HCT116 (cell line): Measurements from ENCODE around the gene RREB1. TPM values are rescaled to one million over a fixed set of nuclear protein-coding genes. Genes with fewer than 3 reads are reported as not detected.

Experiments
- ATAC-seq: fragments of 200-7000 bp; cut with Tn5 transposase; 2 replicates; pipeline ENCODE4 v1.9.1; 2020; ENCODE audit warnings: mild to moderate bottlenecking, moderate library complexity
- BruUV-seq: library from RNA; stranded (reverse); fragments of 400-500 nt; replicated peaks from 2 replicates; lab custom pipeline; 2021; lab: Mats Ljungman, UMichigan
- CTCF ChIA-PET: fragments of 300-600 bp; sonication (Branson Sonifier 250); formaldehyde crosslinking; loops from one replicate; lab custom pipeline; 2021; ENCODE audit warnings: antibody characterized with exemption; lab: Charles Lee
- POLR2A ChIA-PET: fragments of 300-600, 350-600 bp; sonication (Branson Sonifier 250); formaldehyde crosslinking; loops from one replicate; lab custom pipeline; 2021; ENCODE audit warnings: antibody characterized with exemption; lab: Charles Lee
- RAD21 ChIA-PET, 2 experiments: fragments of 300-600 bp; sonication (Branson Sonifier 250); formaldehyde crosslinking; loops; one replicate each; lab custom pipeline; 2023; ENCODE audit warnings: low total read pairs in 2 of 2; ENCODE audit not compliant: uncharacterized antibody in 2 of 2, unreplicated experiment in 2 of 2, low non-redundant PET in 1 of 2; lab: Charles Lee
- DNase-seq: peaks from one replicate; pipeline ENCODE4 v3.0.0-alpha.2; 2010; ENCODE audit warnings: low read depth, low spot score
- H2AFZ ChIP-seq: fragments of 200-600 bp; shearing (Covaris generic), sonication (generic); 2 replicates; pipeline ENCODE4 v1.6.1; 2017; ENCODE audit warnings: low read depth, mixed run types, mixed read lengths, antibody characterized with exemption, low read length; ENCODE audit not compliant: poor library complexity, severe bottlenecking
- H3K27ac ChIP-seq: 2 replicates; pipeline ENCODE4 v1.5.1; 2012; ENCODE audit warnings: low read depth, low read length
- H3K27me3 ChIP-seq: fragments of 200-600 bp; sonication (generic); 2 replicates; pipeline ENCODE4 v1.6.1; 2016; ENCODE audit warnings: mixed run types, low read length, mixed read lengths; ENCODE audit not compliant: insufficient read depth
- H3K36me3 ChIP-seq, 2 experiments: fragments of 200-500 bp in 1 of 2; fragments of 200-600 bp in 1 of 2; sonication (Bioruptor generic) in 1 of 2; sonication (generic) in 1 of 2; 2 replicates each; pipeline versions ENCODE4 v1.5.1 to v1.6.1; 2014 to 2016; ENCODE audit warnings: low read length in 2 of 2, inconsistent platforms in 1 of 2, mixed read lengths in 1 of 2, mixed run types in 1 of 2; ENCODE audit not compliant: insufficient read depth in 2 of 2, control insufficient read depth in 1 of 2
- H3K4me1 ChIP-seq, 2 experiments: fragments of 200-600 bp in 1 of 2; sonication (generic) in 1 of 2; 2 replicates each; pipeline versions ENCODE4 v1.5.1 to v1.6.1; 2012 to 2017; ENCODE audit warnings: low read length in 2 of 2, inconsistent platforms in 1 of 2, mild to moderate bottlenecking in 1 of 2, mixed read lengths in 1 of 2, mixed run types in 1 of 2, moderate library complexity in 1 of 2; ENCODE audit not compliant: insufficient read depth in 2 of 2, control insufficient read depth in 1 of 2
- H3K4me2 ChIP-seq: fragments of 200-600 bp; sonication (generic); 2 replicates; pipeline ENCODE4 v1.6.1; 2017; ENCODE audit warnings: mixed run types, low read length, mixed read lengths
- H3K4me3 ChIP-seq, 2 experiments: fragments of 200-600 bp in 1 of 2; sonication (generic) in 1 of 2; replicated peaks in 1 of 2; 2 replicates each; pipeline ENCODE4 v1.5.1; 2011 to 2016; ENCODE audit warnings: low read length in 2 of 2, control low read depth in 1 of 2, low read depth in 1 of 2, mild to moderate bottlenecking in 1 of 2, mixed read lengths in 1 of 2, mixed run types in 1 of 2
- H3K79me2 ChIP-seq: fragments of 200-600 bp; sonication (generic); 2 replicates; pipeline ENCODE4 v1.6.1; 2017; ENCODE audit warnings: mild to moderate bottlenecking, mixed run types, low read length, moderate library complexity, mixed read lengths; ENCODE audit not compliant: insufficient read depth
- H3K9ac ChIP-seq: fragments of 200-600 bp; sonication (generic); 2 replicates; pipeline ENCODE4 v1.6.1; 2016; ENCODE audit warnings: low read length, mixed read lengths
- H3K9me2 ChIP-seq: fragments of 200-600 bp; sonication (generic), shearing (Covaris generic); 2 replicates; pipeline ENCODE4 v1.6.1; 2017; ENCODE audit warnings: mixed run types, mild to moderate bottlenecking, moderate library complexity; ENCODE audit not compliant: insufficient read depth
- H3K9me3 ChIP-seq, 2 experiments: fragments of 200-500 bp in 1 of 2; fragments of 200-600 bp in 1 of 2; sonication (Bioruptor generic) in 1 of 2; sonication (generic) in 1 of 2; 2 replicates each; pipeline ENCODE4 v1.6.1; 2014 to 2017; ENCODE audit warnings: low read length in 2 of 2, mixed read lengths in 2 of 2, inconsistent platforms in 1 of 2, low read depth in 1 of 2, mild to moderate bottlenecking in 1 of 2, mixed run types in 1 of 2, moderate library complexity in 1 of 2; ENCODE audit not compliant: control insufficient read depth in 1 of 2, insufficient read depth in 1 of 2
- H4K20me1 ChIP-seq: fragments of 200-600 bp; sonication (generic), shearing (Covaris generic); 2 replicates; pipeline ENCODE4 v1.6.1; 2017; ENCODE audit warnings: mixed run types, mild to moderate bottlenecking, moderate library complexity; ENCODE audit not compliant: insufficient read depth
- CBX3 ChIP-seq: IDR thresholded peaks from 2 replicates; pipeline ENCODE4 v1.6.1; 2012; ENCODE audit warnings: low read depth
- CEBPB ChIP-seq: IDR thresholded peaks from 2 replicates; pipeline ENCODE4 v1.6.1; 2012; ENCODE audit warnings: low read depth
- CTCF ChIP-seq, 3 experiments: fragments of 200-600 bp in 1 of 3; sonication (generic) in 1 of 3; IDR thresholded peaks in 2 of 3; conservative IDR thresholded peaks in 1 of 3; 2 replicates each; pipeline ENCODE4 v1.5.1; 2012 to 2017; ENCODE audit warnings: low read depth in 2 of 3, low read length in 2 of 3, antibody characterized with exemption in 1 of 3, borderline replicate concordance in 1 of 3, control low read depth in 1 of 3, mild to moderate bottlenecking in 1 of 3, mixed read lengths in 1 of 3, mixed run types in 1 of 3, moderate library complexity in 1 of 3; ENCODE audit not compliant: insufficient read depth in 1 of 3
- EGR1 ChIP-seq: IDR thresholded peaks from 2 replicates; pipeline ENCODE4 v1.6.1; 2012; ENCODE audit warnings: low read depth
- EZH2phosphoT487 ChIP-seq: fragments of 200-600 bp; IDR thresholded peaks from 2 replicates; pipeline ENCODE4 v1.6.1; 2018; ENCODE audit warnings: antibody characterized with exemption, borderline replicate concordance
- POLR2A ChIP-seq: IDR thresholded peaks from 2 replicates; pipeline ENCODE4 v1.7.0; 2011; ENCODE audit warnings: borderline replicate concordance; ENCODE audit not compliant: insufficient read depth, insufficient read length; ENCODE audit errors: extremely low read depth
- SIN3A ChIP-seq: IDR thresholded peaks from 2 replicates; pipeline ENCODE4 v1.6.1; 2012; ENCODE audit warnings: low read depth
- SP1 ChIP-seq: IDR thresholded peaks from 2 replicates; pipeline ENCODE4 v1.6.1; 2012; ENCODE audit warnings: low read depth
- SRF ChIP-seq: IDR thresholded peaks from 2 replicates; pipeline ENCODE4 v1.6.1; 2012; ENCODE audit warnings: low read depth
- intact Hi-C: fragments of 100-400 bp; cut with micrococcal nuclease; formaldehyde crosslinking; loops from 2 replicates; pipeline ENCODE4 v1.10.0; 2022
- total RNA-seq: library from RNA; stranded (reverse); gene quantifications from one replicate; pipeline ENCODE4 v1.2.1, GENCODE V29; 2021; ENCODE audit not compliant: unreplicated experiment
- TF ChIP-seq, protein P1 (sequence below): IDR thresholded peaks from 2 replicates; pipeline ENCODE4 v1.6.1; 2012
- TF ChIP-seq, protein P2 (sequence below): IDR thresholded peaks from 2 replicates; pipeline ENCODE4 v1.6.1; 2012

The RREB1 gene
- total RNA-seq, 1 experiment from 2014 or later: 47.9 TPM

DNA sequence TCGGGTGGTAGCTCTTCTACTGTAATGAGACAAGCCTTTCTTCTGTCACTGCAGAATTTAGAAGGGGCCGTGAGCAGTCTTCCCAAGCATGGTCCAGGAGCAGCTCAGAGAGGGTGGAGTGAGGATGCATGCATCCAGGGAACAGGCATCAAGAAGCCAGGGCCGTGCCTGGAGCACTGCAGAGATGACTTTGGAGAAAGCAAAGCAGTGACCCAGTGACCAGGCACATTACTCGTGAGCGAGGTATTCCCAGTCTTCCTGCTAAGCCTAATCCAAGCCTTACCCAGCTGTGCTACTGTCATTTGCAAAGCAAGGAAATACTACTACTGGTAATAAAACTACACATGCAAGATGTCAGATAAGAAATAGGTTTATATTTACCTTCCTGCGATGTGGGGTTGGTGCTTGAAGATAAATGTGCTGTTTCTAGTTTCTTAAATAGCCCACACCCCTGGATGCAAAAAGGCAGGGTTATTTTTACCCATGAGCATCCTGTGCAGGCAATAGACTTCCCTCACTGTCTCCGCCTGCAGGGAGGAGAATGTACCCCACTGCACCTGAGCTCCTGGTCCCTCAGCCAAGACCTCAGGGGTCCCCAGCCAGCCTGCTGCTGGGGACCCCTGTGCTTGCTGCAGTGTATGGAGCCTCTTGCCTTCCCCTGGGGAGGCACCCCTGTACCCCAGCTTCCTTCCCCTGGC lies 142.3 kb downstream of the RREB1 start:
- Histone ChIP-seq H2AFZ (no peak overlapping the region), H3K79me2 (no peaks in the 10 kb centered on the region; the same call in 1 of the 2 replicates), H4K20me1 (no peaks in the 10 kb centered on the region), H3K4me2 (no peak overlapping the region), H3K27ac (no peak overlapping the region), H3K9me2 (no peaks in the 10 kb centered on the region), H3K4me3 (no peak overlapping the region), H3K36me3 (peaks cover 0 to 15% of the 10 kb centered on the region in 2 experiments; a peak in 3 of 4 replicates), H3K27me3 (no peaks in the 10 kb centered on the region), H3K9me3 (no peaks in the 10 kb centered on the region), H3K9ac (no peak overlapping the region), H3K4me1 (no peaks in the 10 kb centered on the region)
- no TSS peak for BruUV-seq
- ChIA-PET POLR2A (interaction anchor here (1.6 kb wide), 1 partner anchor 12 kb away, joined by 3 read pairs; no protein-coding TSS in a partner anchor), RAD21 (interaction anchor here in 1 of 2 experiments (0.6 kb wide), 1 partner anchor 528 kb away, joined by 3 read pairs; no protein-coding TSS in a partner anchor), CTCF (no interaction called here)
- intact Hi-C loops: no loop called here
- no peak for DNase-seq
- no peak for TF ChIP-seq CEBPB
- no peak for TF ChIP-seq POLR2A
- TF ChIP-seq, protein P1, sequence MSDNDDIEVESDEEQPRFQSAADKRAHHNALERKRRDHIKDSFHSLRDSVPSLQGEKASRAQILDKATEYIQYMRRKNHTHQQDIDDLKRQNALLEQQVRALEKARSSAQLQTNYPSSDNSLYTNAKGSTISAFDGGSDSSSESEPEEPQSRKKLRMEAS: no peak
- TF ChIP-seq EZH2phosphoT487: no peak
- no peak for TF ChIP-seq CTCF (IDR thresholded peaks at IDR 0.05 in 2 of 3, conservative IDR thresholded peaks at IDR 0.05 in 1 of 3; ENCODE audit: borderline replicate concordance in 1 of 3, insufficient read depth in 1 of 3, low read depth in 2 of 3, low read length in 2 of 3)
- ATAC-seq: no peak

- no TSS peak for BruUV-seq
- no peak for ATAC-seq
- no peak for DNase-seq
- H3K9ac ChIP-seq: no peak overlapping the region
- no peaks in the 10 kb centered on the region for H3K9me3 ChIP-seq
- H3K4me1 ChIP-seq: no peaks in the 10 kb centered on the region
- intact Hi-C loops: no loop called here
- RAD21 ChIA-PET: no interaction called here
- H3K27me3 ChIP-seq: no peaks in the 10 kb centered on the region
- no peak overlapping the region for H3K4me2 ChIP-seq
- no peaks in the 10 kb centered on the region for H4K20me1 ChIP-seq
- no peaks in the 10 kb centered on the region; the same call in 1 of the 2 replicates for H3K79me2 ChIP-seq
- no peak overlapping the region for H3K27ac ChIP-seq
- H2AFZ ChIP-seq: no peak overlapping the region
- POLR2A ChIA-PET: interaction anchor here (1.6 kb wide), 1 partner anchor 13 kb away, joined by 3 read pairs; no protein-coding TSS in a partner anchor
- H3K4me3 ChIP-seq: no peak overlapping the region
- CTCF ChIA-PET: no interaction called here
- no peak for TF ChIP-seq SRF
- TF ChIP-seq SP1: no peak
- TF ChIP-seq, protein P2, sequence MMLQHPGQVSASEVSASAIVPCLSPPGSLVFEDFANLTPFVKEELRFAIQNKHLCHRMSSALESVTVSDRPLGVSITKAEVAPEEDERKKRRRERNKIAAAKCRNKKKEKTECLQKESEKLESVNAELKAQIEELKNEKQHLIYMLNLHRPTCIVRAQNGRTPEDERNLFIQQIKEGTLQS: no peak
- TF ChIP-seq EGR1: no peak
- no peak for TF ChIP-seq CBX3
- TF ChIP-seq SIN3A: no peak
- TF ChIP-seq POLR2A: no peak
- no peaks in the 10 kb centered on the region for H3K9me2 ChIP-seq
- H3K36me3 ChIP-seq: peaks cover 0 to 12% of the 10 kb centered on the region in 2 experiments; a peak in 3 of 4 replicates
These were observed 143.1 kb downstream of the RREB1 start for GRCh38 chr6:7250812-7251211.
